NCI-H2227 (cell line): Measurements from ENCODE around the gene HMCES.
"Not testable (repeated sequence)": the region's sequence is repeated elsewhere in the genome, so short reads cannot be mapped to it uniquely, and the experiment has no call there.

Experiments used
- DNase-seq: peaks from one replicate; lab custom pipeline; 2025; ENCODE audit not compliant: unreplicated experiment; lab: John Stamatoyannopoulos, UW

Gene HMCES

DNA sequence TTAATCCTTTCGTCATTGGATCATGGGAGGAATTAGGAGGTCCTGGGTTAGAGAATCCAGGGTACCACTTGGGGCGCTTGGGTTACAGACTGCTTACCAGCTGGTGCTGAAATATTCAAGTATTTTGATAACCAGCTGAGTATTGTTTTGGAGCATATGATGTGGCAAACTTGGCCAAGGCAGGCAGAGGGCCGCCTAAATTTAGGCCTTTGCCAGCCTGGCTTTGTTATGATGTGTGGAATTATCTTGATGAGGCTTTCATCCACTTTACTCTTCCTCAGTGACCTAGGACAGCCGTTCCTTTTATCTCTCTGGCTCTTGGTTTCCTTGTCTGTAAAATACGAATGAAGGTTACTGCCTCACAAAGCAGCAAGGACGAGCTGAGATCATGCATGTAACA lies 22.4 kb upstream of the HMCES start:
- DNase-seq, result no peak

DNA sequence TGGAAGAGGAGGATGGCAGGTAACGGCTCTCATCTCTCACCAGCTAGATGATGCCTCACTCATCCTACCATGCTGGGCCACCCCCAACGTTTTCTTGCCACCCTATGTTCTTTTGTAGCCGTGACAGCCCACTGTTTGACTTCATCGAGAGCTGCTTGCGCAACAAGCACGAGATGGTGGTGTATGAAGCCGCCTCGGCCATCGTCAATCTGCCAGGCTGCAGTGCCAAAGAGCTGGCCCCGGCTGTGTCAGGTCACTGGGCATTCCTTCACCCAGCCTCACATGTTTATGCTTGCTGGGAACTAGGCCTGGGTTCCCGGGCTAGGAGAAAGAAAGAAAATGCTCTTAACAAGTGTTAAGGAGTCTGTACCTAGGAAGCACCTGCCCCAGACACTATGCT lies 21.1 kb upstream of the HMCES start:
- no peak for DNase-seq

DNA sequence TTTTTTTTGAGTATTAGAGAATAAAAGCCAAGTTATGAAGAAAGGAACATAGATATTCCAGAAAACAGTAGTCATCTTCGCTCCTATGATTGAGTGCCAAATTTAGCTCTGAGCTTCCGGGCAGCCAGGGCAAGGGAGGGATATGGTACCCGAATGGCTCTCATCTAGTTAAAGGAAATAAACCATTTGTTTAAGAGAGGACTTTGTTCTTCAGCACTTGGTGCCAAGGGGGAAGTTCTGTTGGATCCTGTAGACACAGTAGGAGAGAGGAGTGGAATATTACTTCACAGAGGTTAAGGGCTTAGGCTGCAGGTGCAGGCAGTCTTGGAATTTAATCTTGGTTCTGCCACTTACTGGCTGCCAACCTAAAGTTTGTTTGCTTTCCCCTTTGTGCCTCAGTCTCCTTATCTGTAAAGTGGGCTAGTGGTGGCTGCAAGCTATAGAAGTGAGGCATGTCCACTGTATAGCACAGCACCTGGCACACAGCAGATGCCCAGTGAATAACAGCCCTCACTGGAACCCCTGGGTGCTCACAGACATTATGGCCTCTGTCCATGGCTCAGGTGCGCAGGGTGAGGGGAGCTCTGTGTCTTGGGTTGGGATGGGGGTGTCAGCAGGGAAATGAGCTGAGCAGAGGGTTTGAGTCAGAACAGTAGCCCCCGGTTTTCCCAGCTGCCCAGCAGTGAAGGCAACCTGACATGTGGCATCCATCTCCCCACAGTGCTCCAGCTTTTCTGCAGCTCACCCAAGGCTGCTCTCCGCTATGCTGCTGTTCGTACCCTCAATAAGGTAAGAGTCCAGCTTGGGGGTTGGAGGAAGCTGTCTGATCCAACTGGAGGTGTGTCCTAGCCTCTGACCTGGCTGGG lies 18.8 kb upstream of the HMCES start:
- no peak for DNase-seq

DNA sequence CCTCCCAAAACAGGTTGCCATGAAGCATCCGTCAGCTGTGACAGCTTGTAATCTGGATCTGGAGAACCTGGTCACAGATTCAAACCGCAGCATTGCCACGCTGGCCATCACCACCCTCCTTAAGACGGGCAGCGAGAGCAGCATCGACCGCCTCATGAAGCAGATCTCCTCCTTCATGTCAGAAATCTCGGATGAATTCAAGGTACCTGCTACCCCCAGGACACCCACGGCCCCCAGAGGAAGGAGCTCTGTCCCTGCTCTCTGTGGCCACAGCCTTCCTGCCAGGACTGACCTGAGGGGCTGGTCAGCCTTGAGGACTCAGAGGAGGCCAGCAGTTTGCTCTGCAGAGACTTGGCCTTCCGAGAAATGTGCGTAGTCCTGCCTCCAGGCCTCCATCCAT lies 18.1 kb upstream of the HMCES start:
- no peak for DNase-seq

DNA sequence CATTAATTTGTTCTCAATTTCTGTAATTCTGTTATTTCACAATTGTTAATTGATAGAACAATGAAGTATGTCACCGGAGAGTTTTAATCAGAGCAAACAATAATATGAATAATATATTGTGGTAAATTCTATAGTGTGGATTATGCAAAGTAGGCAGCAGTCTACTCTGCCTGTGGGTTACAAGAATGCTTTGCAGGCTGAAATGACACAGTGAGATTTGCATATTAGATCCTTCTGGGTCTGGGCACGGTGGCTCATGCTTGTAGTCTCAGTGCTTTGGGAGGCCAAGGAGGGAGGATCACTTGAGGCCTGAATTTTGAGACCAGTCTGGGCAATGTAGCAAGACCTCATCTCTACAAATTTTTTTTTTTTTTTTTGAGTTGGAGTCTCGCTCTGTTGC lies 16.8 kb upstream of the HMCES start:
- no peak for DNase-seq

DNA sequence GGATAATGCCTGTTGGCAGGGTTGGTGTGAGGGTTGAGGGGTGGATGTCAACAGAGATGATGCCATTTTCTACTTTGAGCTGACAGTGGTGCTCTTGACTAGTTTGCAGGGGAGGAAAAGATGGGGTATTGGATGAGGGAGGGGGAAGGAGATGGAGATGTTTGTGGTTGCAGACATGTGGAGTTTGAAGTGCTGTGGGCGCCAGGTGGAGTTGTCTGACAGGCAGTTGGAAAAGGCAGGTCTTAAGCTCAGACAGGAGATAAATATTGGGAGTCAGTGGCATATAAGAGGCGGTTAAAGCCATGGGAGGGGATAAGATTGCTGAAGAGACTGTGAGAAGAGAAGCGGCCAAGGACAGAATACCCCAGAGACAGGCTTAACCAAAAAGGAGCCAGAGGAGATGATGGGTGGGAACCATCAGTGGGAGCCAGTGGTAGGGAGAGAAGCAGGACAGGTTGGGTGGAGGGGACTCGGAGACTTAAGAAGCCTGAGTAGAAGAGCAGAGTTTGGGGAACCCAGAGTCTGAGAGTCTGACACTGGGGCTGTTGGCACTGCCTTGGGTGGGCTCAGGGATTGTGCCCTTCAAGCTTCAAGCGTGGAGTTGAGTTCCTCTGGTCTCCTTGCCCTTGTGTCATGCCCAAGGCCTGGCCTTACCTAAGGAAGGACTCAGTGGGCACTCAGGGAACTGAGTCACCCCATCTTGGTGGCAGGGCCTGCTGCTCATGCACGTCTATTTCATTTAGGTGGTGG lies 15.3 kb upstream of the HMCES start:
- DNase-seq, result no peak

DNA sequence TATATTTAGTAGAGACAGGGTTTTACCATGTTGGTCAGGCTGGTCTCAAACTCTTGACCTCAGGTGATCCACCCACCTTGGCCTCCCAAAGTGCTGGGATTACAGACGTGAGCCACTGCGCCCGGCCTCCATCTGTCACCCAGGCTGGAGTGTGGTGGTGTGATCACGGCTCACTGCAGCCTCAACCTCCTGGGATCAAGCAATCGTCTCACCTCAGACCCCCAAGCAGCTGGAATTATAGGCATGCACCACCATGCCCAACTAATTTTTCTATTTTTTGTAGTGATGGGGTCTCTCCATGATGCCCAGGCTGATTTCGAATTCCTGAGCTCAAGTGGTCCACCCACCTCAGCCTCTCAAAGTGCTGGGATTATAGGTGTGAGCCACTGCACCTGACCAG lies 13.7 kb upstream of the HMCES start:
- DNase-seq, result not testable (repeated sequence)

DNA sequence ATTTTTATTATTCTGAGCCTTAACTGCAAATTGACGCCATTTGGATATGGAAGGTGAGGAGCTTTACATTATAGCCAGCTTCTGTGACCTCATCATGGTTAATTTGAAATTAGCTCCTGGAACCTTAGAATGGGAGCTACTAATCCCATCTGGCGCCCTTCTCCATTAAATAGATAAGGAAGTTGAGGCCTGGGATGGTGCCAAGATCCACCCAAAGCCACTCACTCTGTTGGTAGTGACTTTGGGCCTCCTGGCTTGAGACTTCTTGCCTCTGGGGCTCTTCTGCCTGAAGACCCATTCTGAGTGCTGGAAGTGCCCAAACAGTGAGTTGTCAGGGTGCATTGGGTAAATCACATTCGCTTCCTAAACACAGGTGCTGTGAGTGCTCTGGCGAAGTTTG lies 12.0 kb upstream of the HMCES start:
- no peak for DNase-seq

DNA sequence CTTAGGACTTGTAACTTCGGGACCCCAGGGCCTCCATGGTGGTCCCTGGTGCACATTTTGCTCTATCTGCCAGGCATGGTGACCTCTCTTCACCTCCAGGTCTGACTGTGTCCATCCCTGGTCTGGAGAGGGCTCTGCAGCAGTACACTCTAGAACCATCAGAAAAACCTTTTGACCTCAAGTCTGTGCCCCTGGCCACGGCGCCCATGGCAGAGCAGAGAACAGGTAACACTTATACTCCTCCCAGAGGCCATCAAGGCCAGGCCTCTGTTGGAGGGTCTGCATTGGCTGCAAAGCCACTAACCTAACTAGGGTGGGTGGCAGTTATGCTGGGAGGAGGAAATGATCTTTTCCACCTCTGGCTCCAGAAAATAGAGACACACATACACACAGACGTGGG lies 10.3 kb upstream of the HMCES start:
- DNase-seq, result no peak

DNA sequence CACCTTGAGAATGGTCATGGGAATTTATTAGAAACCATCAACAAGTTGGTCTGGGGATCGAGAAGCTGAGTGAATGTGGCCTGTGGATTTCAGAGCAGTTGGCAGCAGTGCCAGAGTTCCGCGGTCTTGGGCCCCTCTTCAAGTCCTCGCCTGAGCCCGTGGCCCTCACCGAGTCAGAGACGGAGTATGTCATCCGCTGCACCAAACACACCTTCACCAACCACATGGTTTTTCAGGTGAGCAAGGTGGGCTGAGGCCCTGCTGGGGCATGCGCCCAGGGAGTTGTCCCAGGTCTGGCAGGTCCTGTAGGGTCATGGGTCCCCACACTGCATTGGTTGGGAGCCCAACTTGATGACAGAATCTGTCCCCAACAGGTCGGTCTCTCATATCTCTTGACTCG lies 7.0 kb upstream of the HMCES start:
- no peak for DNase-seq

DNA sequence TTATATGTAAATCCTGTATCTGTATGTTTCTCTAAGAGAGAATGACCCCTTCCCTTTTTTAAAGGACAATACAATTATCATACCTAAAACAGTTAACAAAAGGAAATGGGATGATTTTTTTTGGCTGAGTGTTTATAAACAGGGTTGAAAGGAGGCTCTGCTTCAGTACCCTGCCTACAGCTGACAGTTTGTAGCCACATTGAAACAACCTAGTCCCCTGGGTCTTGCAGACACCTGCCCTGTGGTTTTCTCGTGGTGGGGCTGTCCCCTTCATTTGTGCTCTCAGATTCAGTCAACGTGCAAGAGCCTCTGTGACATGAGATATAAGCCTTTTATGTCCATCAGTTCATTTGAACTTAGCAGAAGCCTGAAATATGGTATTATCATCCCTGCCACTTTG lies 2.3 kb upstream of the HMCES start:
- DNase-seq, result no peak

DNA sequence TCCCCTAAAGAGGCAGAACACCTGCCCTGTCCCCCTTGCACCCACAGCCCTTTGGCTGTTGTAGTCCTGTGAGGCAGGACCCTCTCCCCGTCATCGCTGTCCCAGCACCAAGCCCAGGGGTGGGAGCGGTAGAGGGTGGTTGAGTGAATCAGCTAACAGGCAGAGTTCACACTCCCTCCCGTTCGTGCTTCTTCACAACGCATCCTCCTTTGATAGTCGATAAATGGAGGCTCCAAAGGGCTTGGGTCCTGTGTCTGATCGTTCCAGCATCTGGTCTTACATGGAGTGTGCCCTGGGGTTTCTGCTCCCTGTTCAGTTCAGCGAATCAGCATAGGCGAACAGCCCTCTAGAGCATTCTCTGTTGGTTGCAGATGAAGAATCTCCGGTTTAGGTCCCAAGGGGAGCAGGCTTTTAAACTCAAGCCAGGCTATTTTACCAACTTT lies 820 bp upstream of the HMCES start:
- DNase-seq, result peak; percentile 40

DNA sequence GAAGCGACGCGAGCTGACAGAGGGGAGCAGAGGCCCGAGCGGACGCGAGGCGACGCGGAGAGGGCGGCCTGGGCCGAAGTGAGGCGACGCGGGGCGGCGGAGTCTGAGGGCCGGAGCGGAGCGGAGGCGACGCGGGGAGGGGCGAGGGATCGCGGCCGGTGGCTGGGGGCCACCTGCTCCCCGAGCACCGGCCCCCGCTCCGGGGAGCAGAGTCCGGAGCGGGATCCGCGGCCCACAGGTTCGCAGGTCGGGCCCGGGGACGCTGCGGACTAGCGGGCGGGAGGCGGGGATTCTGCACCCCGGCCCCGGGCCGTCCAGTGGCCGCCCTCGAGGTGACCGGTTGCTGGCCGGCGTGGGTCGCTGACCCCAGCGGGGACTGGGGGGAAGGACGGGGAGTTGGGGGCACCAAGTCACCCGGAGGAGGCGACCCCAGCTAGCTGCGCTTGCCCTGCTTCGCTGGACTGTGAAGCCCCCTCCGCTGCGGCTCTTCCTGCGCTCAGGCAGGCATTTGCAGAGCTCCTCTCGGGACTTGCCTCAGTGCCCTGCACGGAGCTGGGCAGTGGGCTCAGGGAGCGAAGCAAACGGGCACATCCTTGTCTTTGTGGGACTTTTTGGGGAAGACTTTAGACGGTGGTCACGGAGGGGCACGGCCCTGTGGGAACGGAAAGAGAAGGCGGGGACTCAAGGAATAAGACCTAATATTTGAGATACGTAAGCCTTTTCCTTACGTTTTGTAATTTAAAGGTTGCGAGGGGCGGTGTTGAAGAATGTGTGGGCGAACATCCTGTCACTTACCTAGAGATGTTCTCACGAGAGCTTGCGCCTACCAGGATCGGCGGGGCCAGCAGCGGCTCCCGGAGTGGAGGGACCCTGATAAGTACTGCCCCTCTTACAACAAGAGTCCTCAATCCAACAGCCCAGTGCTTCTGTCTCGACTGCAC lies 566 bp downstream of the HMCES start:
- DNase-seq, result peak; percentile 61

DNA sequence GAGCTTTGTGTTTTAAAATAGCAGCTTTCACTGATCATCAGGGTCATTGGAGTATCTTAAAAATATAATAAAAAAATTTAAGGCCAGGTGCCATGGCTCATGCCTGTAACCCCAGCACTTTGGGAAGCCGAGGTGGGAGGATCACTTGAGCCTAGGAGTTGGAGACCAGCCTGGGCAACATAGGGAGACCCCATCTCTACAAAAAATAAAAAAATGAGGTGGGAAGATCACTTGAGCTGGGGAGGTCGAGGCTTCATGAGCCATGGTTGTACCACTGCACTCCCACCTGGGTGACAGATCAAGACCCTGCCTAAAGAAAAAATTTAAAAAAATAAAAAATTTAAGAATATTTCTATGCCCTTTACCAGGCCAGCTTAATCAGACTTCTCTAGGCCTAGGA lies 1.5 kb downstream of the HMCES start:
- no peak for DNase-seq

DNA sequence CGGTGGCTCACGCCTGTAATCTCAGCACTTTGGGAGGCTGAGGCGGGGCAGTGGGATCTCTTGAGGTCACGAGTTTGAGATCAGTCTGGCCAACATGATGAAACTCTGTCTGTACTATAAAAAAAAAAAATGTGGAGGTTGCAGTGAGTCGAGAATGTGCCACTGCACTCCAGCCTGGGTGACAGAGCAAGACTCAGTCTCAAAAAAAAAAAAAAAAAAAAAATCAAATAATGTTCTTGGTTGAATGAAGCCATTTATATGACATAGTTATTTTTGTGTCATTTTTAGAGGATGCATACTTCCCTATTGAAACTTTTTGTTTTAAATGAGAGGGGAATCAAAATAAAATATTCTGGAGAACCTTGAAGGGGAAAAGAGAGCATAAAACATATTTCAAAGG lies 3.1 kb downstream of the HMCES start:
- DNase-seq, result no peak

DNA sequence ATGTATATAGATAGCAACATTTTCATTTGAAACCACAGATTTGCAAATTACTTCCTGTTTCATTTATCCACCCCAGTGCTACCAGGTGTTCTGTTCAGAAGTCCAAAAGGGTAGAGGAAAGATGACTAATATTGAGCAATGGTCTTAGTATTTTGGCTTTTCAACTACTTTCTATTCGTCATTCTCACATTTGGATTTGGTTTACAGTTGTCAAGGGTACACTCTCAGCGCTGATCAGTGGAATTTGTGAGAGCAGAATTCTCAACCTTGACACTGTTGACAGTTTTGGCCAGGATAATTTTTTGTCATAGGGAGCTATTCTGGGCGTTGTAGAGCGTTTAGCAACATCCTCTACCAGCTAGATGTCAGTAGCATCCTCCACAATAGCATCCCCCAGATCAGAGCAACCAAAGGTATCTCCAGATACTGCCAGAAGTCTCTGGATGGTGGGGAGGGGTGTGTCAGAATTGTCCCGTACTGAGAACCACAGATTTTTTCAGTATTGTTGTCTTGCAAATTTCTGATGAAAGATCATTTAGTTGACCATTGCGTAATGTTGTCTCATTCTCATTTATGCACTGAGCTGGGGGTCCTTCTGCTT lies 4.2 kb downstream of the HMCES start:
- DNase-seq, result no peak

DNA sequence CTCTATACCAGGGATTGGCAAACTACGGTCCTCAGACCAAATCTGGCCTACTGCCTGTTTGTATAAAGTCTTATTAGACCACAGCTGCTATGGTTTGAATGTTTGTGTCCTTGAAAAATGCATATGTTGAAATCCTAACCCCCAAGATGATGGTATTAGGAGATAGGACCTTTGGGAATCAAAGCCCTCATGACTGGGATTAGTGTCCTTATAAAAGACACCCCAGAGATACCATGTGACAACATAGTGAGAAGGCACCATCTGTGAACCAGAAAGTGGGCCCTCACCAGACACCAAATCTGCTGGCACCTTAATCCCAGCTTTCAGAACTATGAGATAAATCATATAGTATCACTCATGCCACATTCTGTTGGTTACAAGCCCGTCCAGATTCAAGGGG lies 7.4 kb downstream of the HMCES start:
- DNase-seq, result no peak

DNA sequence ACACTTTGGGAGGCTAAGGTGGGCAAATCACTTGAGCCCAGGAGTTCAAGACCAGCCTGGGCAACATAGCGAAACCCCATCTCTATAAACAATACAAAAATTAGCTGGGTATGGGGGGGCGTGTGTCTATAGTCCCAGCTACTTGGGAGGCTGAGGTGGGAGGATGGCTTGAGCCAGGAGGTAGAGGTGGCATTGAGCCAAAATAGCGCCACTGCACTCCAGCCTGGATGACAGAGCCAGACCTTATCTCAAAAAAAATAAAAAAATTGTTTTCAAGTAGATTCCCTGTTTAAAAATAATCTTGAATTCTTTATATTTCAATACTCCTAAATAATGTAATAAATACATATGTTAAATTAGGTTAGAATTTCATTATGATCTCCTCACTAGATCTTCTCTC lies 9.8 kb downstream of the HMCES start:
- DNase-seq, result no peak

DNA sequence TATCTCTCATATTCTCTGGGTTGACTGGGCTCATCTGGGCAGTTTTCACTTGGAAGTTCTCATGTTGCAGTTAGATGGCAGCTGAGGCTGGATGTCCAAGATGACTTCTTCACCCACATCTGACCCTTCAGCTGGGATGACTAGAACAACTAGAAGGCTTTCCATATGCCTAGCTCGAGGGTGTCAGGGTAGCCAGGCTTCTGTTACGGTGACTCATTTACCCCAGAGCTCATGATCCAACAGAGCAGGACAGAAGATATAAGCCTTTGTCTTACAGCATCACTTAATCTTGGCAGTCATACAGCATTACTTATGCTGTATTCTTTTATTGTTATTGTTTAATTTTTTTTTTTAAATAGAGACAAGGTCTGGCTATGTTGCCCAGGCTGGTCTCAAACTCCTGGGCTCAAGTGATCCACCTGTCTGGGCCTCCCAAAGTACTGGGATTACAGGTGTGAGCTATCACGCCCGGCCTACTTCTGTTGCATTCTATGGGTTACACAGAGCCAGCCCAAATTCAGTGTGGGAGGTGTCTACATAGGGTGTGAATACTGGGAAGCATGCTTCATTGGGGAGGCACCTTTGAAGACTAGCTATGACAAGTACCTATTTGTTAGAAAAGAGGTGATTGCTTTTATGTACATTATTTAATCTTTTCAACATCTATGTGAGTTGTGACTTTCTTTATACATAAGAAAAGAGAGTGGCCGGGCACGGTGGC lies 10.7 kb downstream of the HMCES start:
- no peak for DNase-seq

DNA sequence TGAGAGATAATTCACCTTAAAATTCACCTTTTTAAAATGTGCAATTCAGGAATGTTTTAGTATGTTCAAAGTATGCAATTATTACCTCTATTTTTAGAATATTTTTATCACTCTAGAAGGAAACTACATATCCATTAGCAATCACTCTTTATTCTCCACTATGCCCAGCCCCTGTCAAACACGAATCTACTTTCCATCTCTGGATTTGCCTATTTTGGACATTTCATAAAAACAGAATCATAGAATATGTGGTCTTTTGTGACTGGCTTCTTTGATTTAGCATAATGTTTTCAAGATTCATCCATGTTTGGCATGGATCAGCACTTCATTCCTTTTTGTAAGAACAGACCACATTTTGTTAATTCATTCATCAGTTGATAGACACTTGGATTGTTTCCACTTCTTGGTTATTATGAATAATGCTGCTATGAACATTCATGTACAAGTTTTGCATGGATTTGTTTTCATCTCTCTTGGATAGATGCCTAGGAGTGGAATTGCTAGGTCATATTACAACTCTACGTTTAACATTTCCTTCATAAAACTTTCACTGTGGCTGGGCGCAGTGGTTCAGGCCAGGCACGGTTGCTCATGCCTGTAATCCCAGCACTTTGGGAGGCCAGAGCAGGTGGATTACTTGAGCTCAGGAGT lies 12.7 kb downstream of the HMCES start:
- no peak for DNase-seq
